GM12878 (cell line): ENCODE results near the gene AGO4. TPM values are rescaled to one million over a fixed set of nuclear protein-coding genes. Genes with fewer than 3 reads are reported as not detected.

Source experiments
- BCLAF1 ChIP-seq: fragments of 450-650 bp; IDR thresholded peaks from 2 replicates; pipeline ENCODE4 v1.6.1; 2017; ENCODE audit warnings: antibody characterized with exemption, mild to moderate bottlenecking, moderate library complexity
- CBX5 ChIP-seq: sonication (generic); IDR thresholded peaks from 2 replicates; pipeline ENCODE4 v1.6.1; 2016; ENCODE audit warnings: low read depth, moderate library complexity, mild to moderate bottlenecking, inconsistent platforms
- CEBPZ ChIP-seq: fragments of 150-350 bp; IDR thresholded peaks from 2 replicates; pipeline ENCODE4 v1.6.1; 2016; ENCODE audit warnings: low read depth, low read length
- IKZF2 ChIP-seq, 2 experiments: fragments of 450-650 bp; IDR thresholded peaks; 2 replicates each; pipeline ENCODE4 v1.6.1; 2017; ENCODE audit warnings: mild to moderate bottlenecking in 2 of 2, moderate library complexity in 2 of 2
- SMAD1 ChIP-seq: fragments of 450-650 bp; IDR thresholded peaks from 2 replicates; pipeline ENCODE4 v1.6.1; 2018; ENCODE audit warnings: mild to moderate bottlenecking, low read depth; ENCODE audit not compliant: partially characterized antibody
- ZZZ3 ChIP-seq: IDR thresholded peaks from 2 replicates; pipeline ENCODE4 v1.6.1; 2011; ENCODE audit warnings: low read depth; ENCODE audit not compliant: control insufficient read depth, insufficient read length
- polyA plus RNA-seq, 11 experiments: library from polyadenylated mRNA; depleted of rRNA in 4 of 11; unstranded in 6 of 11; stranded (reverse) in 5 of 11; fragments of >200 nt; fragmentation: Nextera tagmentation in 4 of 11; fragmentation: Illumina TruSeq in 1 of 11; extraction: Ambion mirVana in 4 of 11; extraction: Trizol in 1 of 11; gene quantifications; 1 replicate in 1 of 11; 2 replicates in 10 of 11; pipeline versions ENCODE4 v1.2.1 to v1.2.3, GENCODE V29; 2011 to 2016; ENCODE audit warnings: inconsistent platforms in 2 of 11, missing spikeins in 2 of 11, low read depth in 1 of 11
- total RNA-seq, 4 experiments: library from RNA; depleted of rRNA in 3 of 4; stranded (reverse); fragments of >200 nt in 3 of 4; fragmentation: Illumina TruSeq in 1 of 4; extraction: Trizol in 1 of 4; gene quantifications; 2 replicates each; pipeline versions ENCODE4 v1.2.1 to v1.2.3, GENCODE V29; 2013 to 2021

Gene AGO4
- total and polyA plus RNA-seq, 10 of the 15 experiments (the other 5 are each of a cell fraction or from before 2014, with no cell fraction given), result 1.2 to 7.9 (median 3.2) TPM

GRCh38 chr1:35764283-35764682 is 43.5 kb upstream of the AGO4 start (continued):
- TF ChIP-seq BCLAF1 (no peak), SMAD1 (no peak), CEBPZ (no peak), ZZZ3 (no peak), CBX5 (no peak), IKZF2 (IDR thresholded peaks at IDR 0.05) (no peak)
